Retina (tissue), 1 donor: Measurements from ENCODE around the gene OSBP2.

Experiments
- DNase-seq: peaks from one replicate; pipeline ENCODE4 v3.0.0-alpha.2; 2016

The OSBP2 gene

GRCh38 chr22:30821381-30821780, 126.7 kb downstream of the OSBP2 start:
- no peak for DNase-seq

GRCh38 chr22:30821863-30822215, 127.2 kb downstream of the OSBP2 start:
- no peak for DNase-seq

- DNase-seq, result peak; percentile 69
Observed at GRCh38 chr22:30822216-30823014, 127.7 kb downstream of the OSBP2 start.

GRCh38 chr22:30823015-30823370, 128.3 kb downstream of the OSBP2 start:
- DNase-seq, result no peak

GRCh38 chr22:30824096-30824495, 129.4 kb downstream of the OSBP2 start:
- DNase-seq, result no peak

- DNase-seq, result no peak
Observed at GRCh38 chr22:30824711-30825110, 130.0 kb downstream of the OSBP2 start.

GRCh38 chr22:30825711-30826505, 131.2 kb downstream of the OSBP2 start:
- no peak for DNase-seq

- DNase-seq, result no peak
Observed at GRCh38 chr22:30826670-30827355, 132.1 kb downstream of the OSBP2 start.

GRCh38 chr22:30827646-30828045, 133.0 kb downstream of the OSBP2 start:
- no peak for DNase-seq

- DNase-seq, result no peak
Observed at GRCh38 chr22:30828187-30829155, 133.8 kb downstream of the OSBP2 start.

GRCh38 chr22:30829901-30830550, 135.4 kb downstream of the OSBP2 start:
- no peak for DNase-seq

- no peak for DNase-seq
Observed at GRCh38 chr22:30830907-30831306, 136.2 kb downstream of the OSBP2 start.

GRCh38 chr22:30832407-30832987, 137.8 kb downstream of the OSBP2 start:
- no peak for DNase-seq

- no peak for DNase-seq
Observed at GRCh38 chr22:30833322-30833721, 138.6 kb downstream of the OSBP2 start.

GRCh38 chr22:30837531-30837930, 142.9 kb downstream of the OSBP2 start:
- DNase-seq, result peak; percentile 21

GRCh38 chr22:30838111-30838510, 143.4 kb downstream of the OSBP2 start:
- no peak for DNase-seq

GRCh38 chr22:30841273-30841672, 146.6 kb downstream of the OSBP2 start:
- DNase-seq, result no peak

GRCh38 chr22:30843245-30843644, 148.6 kb downstream of the OSBP2 start:
- DNase-seq, result no peak

- DNase-seq, result no peak
Observed at GRCh38 chr22:30847583-30847982, 152.9 kb downstream of the OSBP2 start.

GRCh38 chr22:30855266-30855665, 160.6 kb downstream of the OSBP2 start:
- DNase-seq, result no peak

- no peak for DNase-seq
Observed at GRCh38 chr22:30855677-30856518, 161.2 kb downstream of the OSBP2 start.
